Erythroblast (primary cell): ENCODE results near the gene NSUN4.

Source experiments
- GATA1 ChIP-seq: IDR thresholded peaks from 2 replicates; pipeline ENCODE4 v1.6.1; 2011; ENCODE audit warnings: low read depth, mild to moderate bottlenecking, control low read depth, low read length, moderate library complexity
- POLR2A ChIP-seq: IDR thresholded peaks from 2 replicates; pipeline ENCODE4 v1.6.1; 2011; ENCODE audit warnings: mild to moderate bottlenecking, low read length

- no peak for TF ChIP-seq POLR2A
- TF ChIP-seq GATA1, result no peak
Measured at GRCh38 chr1:46406881-46407608, 66.4 kb downstream of the NSUN4 start.
